Measurements from ENCODE around the gene MRTFA. TPM values are rescaled to one million over a fixed set of nuclear protein-coding genes. Genes with fewer than 3 reads are reported as not detected.

MRTFA gene
- total RNA-seq, 1 experiment from 2014 or later, result 28.0 TPM

DNA sequence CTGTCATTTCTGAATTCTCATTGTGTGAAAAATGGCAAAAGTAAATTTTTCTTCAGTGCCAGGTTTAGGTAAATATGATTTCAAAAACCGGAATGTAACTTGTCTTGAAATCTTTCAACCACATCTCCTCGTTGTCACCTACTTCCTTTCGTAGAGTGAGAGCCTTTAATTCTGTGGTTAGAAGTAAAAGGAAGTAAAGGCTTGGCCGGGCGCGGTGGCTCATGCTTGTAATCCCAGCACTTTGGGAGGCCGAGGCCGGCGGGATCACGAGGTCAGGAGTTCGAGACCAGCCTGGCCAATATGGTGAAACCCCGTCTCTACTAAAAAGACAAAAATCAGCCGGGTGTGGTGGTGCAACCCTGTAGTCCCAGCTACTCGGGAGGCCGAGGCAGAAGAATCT, 236.4 kb downstream of the MRTFA start:
- Histone ChIP-seq H2AFZ (ENCODE audit: low read depth, low read length, poor library complexity, severe bottlenecking) (no peak overlapping the region), H3K79me2 (ENCODE audit: insufficient read depth, low read length) (peaks cover 4% of the 10 kb centered on the region; the same call in 1 of the 2 replicates), H3K9me3 (ENCODE audit: control insufficient read depth in 1 of 2, insufficient read depth in 1 of 2, low read depth in 1 of 2, low read length in 2 of 2) (no peaks in the 10 kb centered on the region), H3K36me3 (ENCODE audit: control insufficient read depth in 1 of 2, insufficient read depth in 2 of 2, low read length in 2 of 2) (peaks cover 0 to 13% of the 10 kb centered on the region in 2 experiments), H3K4me2 (ENCODE audit: low read length) (no peak overlapping the region), H4K20me1 (ENCODE audit: insufficient read depth) (no peaks in the 10 kb centered on the region), H3K9me2 (ENCODE audit: insufficient read depth) (no peaks in the 10 kb centered on the region), H3K4me3 (replicated peaks in 1 of 2; ENCODE audit: low read depth in 1 of 2, low read length in 2 of 2) (no peak overlapping the region), H3K4me1 (ENCODE audit: control insufficient read depth in 1 of 2, insufficient read depth in 2 of 2, low read length in 2 of 2) (peaks cover 6 to 9% of the 10 kb centered on the region in 2 experiments; a peak in 2 of 4 replicates), H3K27ac (ENCODE audit: low read depth, low read length) (no peak overlapping the region), H3K27me3 (ENCODE audit: insufficient read depth, low read length) (no peaks in the 10 kb centered on the region), H3K9ac (ENCODE audit: low read length) (no peak overlapping the region)
- ATAC-seq, result no peak
- no peak for TF ChIP-seq CBX3 (IDR thresholded peaks at IDR 0.05; ENCODE audit: low read depth)
- TF ChIP-seq, protein P1, sequence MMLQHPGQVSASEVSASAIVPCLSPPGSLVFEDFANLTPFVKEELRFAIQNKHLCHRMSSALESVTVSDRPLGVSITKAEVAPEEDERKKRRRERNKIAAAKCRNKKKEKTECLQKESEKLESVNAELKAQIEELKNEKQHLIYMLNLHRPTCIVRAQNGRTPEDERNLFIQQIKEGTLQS (IDR thresholded peaks at IDR 0.05), result no peak
- TF ChIP-seq SIN3A (IDR thresholded peaks at IDR 0.05; ENCODE audit: low read depth), result no peak
- TF ChIP-seq SRF (IDR thresholded peaks at IDR 0.05; ENCODE audit: low read depth), result no peak
- TF ChIP-seq, protein P2, sequence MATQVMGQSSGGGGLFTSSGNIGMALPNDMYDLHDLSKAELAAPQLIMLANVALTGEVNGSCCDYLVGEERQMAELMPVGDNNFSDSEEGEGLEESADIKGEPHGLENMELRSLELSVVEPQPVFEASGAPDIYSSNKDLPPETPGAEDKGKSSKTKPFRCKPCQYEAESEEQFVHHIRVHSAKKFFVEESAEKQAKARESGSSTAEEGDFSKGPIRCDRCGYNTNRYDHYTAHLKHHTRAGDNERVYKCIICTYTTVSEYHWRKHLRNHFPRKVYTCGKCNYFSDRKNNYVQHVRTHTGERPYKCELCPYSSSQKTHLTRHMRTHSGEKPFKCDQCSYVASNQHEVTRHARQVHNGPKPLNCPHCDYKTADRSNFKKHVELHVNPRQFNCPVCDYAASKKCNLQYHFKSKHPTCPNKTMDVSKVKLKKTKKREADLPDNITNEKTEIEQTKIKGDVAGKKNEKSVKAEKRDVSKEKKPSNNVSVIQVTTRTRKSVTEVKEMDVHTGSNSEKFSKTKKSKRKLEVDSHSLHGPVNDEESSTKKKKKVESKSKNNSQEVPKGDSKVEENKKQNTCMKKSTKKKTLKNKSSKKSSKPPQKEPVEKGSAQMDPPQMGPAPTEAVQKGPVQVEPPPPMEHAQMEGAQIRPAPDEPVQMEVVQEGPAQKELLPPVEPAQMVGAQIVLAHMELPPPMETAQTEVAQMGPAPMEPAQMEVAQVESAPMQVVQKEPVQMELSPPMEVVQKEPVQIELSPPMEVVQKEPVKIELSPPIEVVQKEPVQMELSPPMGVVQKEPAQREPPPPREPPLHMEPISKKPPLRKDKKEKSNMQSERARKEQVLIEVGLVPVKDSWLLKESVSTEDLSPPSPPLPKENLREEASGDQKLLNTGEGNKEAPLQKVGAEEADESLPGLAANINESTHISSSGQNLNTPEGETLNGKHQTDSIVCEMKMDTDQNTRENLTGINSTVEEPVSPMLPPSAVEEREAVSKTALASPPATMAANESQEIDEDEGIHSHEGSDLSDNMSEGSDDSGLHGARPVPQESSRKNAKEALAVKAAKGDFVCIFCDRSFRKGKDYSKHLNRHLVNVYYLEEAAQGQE (IDR thresholded peaks at IDR 0.05; ENCODE audit: low read depth), result no peak
- no peak for TF ChIP-seq RAD21 (IDR thresholded peaks at IDR 0.05; ENCODE audit: low read depth)
- no peak for TF ChIP-seq FOSL1 (IDR thresholded peaks at IDR 0.05; ENCODE audit: low read depth)
- TF ChIP-seq, protein P3, sequence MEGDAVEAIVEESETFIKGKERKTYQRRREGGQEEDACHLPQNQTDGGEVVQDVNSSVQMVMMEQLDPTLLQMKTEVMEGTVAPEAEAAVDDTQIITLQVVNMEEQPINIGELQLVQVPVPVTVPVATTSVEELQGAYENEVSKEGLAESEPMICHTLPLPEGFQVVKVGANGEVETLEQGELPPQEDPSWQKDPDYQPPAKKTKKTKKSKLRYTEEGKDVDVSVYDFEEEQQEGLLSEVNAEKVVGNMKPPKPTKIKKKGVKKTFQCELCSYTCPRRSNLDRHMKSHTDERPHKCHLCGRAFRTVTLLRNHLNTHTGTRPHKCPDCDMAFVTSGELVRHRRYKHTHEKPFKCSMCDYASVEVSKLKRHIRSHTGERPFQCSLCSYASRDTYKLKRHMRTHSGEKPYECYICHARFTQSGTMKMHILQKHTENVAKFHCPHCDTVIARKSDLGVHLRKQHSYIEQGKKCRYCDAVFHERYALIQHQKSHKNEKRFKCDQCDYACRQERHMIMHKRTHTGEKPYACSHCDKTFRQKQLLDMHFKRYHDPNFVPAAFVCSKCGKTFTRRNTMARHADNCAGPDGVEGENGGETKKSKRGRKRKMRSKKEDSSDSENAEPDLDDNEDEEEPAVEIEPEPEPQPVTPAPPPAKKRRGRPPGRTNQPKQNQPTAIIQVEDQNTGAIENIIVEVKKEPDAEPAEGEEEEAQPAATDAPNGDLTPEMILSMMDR (IDR thresholded peaks at IDR 0.05 in 2 of 3, conservative IDR thresholded peaks at IDR 0.05 in 1 of 3; ENCODE audit: borderline replicate concordance in 1 of 3, insufficient read depth in 1 of 3, low read depth in 2 of 3, low read length in 2 of 3), result no peak
- no peak for TF ChIP-seq POLR2AphosphoS5 (IDR thresholded peaks at IDR 0.05; ENCODE audit: low read depth, low read length)
- no peak for TF ChIP-seq TCF7L2 (IDR thresholded peaks at IDR 0.05; ENCODE audit: borderline replicate concordance, extremely low read depth, insufficient read depth, insufficient read length)
- no peak for TF ChIP-seq EZH2phosphoT487 (IDR thresholded peaks at IDR 0.05; ENCODE audit: borderline replicate concordance)
- TF ChIP-seq JUND (IDR thresholded peaks at IDR 0.05), result no peak
- no TSS peak for BruUV-seq (replicated peaks)
- no peak for DNase-seq (ENCODE audit: low read depth, low spot score)
- POLR2A ChIA-PET, result no interaction called here
- CTCF ChIA-PET, result interaction anchor here (1.5 kb wide), 1 partner anchor 499 kb away, joined by 3 read pairs; no protein-coding TSS in a partner anchor
- intact Hi-C loops (cut with micrococcal nuclease), result no loop called here
- RAD21 ChIA-PET (ENCODE audit: low non-redundant PET in 1 of 2, low total read pairs in 2 of 2, uncharacterized antibody in 2 of 2, unreplicated experiment in 2 of 2), result no interaction called here
